NCI-H2196 (cell line): ENCODE data around the gene ACR.
"Not testable (repeated sequence)": the region's sequence is repeated elsewhere in the genome, so short reads cannot be mapped to it uniquely, and the experiment has no call there.

ENCODE experiments used
- DNase-seq: peaks from one replicate; lab custom pipeline; 2025; ENCODE audit not compliant: unreplicated experiment; lab: John Stamatoyannopoulos, UW

Gene ACR

DNA sequence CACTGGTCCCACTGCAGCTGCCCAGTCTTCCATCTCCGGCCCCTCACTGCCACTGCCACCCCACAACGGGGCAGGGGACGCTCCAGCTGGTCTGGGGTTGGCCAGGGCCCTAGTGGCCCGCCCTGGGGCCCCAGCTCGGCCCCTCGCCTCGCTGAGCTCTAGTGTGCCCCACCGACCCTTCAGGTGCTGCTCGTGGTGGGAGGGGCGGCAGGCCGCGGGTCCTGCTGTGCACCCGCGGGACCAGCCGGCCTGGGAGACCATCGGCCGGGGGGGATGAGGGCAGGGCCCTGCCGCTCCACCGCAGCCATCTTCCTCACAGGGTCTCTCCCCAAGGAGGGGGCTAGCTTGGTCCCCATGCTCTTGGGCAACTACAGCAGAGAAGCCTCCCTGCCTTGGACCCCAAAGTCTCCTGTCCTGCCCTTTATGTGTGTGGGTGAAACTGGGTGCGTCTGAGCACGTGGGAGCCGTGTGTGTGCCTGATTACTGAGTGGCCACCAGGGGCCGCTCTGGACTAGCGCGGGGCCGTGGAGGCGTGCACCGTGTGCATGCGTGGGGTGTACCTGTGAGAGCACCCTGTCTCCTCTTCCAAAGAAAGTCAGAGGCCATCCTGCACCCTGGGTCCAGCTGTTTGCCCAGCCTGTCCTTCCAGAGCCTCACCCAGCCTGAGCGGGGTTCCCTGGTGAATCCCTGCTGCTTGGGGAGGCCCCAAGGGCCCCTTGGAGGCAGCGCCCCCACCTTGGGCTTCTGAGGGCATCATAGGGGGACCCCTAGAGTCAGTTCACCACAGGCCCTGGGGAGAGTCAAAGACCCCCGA lies 6.0 kb upstream of the ACR start:
- peak; percentile 15 for DNase-seq

DNA sequence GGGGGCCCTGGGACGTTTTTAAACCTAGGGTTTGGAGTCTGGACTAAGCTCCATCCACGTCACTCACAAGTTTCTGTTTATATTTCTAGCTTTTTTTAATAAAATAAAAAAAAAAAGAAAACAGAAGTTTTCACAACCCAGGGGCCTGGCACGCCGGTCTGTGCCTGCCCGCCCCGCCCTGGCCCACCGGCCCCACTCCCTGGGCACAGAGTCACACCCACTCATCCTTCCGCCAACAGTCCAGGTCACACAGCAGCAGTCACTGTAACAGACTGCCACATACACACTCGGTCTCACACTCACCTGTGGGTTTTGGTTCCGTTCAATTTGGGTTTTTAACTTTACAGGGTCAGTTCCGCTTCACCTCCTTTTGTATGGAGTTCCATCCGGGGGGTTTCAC lies 5.3 kb upstream of the ACR start:
- DNase-seq: no peak

DNA sequence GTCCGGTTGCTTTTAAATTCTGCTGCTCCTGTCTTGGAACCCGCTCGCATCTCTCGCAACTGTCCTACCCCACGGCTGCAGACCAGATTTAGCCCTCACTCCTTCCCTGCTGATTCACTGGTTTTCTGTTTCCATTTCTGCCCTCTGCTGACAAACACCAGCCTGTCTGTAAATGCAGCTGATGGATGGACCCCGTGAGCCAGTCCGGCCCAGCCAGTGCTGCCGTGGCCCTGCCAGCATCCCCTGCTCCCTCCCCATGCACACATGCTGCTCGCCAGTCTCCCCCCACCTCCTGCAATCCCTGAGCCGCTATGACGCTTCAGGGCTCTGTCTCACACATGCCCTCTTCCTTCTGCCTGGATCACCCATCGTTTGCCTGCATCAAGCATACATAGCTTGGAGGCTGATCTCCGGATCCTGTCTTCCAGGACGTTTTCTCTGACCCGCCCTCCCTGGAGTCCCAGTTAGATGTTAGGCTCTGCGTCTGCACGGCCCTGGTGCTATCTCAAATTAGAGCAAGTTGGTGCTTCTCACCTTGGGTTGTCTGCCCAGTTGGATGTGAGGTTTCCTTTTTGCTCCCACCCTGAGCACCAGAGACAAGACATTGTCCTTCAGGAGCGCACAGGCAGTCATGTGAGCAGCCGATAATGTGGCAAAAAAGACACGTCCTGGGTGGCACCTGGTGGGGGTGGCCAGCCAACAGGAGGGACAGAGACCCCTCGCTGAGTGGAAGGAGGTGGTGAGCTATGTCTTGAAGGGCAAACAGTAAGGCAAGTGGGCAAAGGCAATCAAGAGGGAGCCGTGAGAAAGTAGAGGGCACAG lies 4.3 kb upstream of the ACR start:
- no peak for DNase-seq

DNA sequence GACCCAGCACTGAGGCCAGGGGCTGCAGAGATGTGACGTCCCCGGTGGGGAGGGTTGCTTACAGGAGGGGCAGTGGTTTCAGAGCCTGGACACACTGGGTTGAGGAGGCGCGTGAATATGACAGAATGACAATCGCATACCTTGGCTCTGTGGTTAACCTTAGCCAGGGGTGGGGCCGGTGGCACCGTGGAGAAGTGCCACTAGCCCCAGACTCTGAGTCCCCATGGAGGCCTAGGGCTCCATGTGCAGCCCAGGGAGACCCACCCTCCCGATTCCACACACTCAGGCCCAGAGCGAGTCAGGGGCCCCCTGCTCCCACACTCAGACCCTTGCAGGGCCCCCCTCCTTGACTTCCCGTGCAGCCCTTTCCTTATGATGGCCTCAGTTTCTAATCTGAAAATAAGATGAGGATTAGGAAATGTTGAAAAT lies 3.6 kb upstream of the ACR start:
- no peak for DNase-seq

DNA sequence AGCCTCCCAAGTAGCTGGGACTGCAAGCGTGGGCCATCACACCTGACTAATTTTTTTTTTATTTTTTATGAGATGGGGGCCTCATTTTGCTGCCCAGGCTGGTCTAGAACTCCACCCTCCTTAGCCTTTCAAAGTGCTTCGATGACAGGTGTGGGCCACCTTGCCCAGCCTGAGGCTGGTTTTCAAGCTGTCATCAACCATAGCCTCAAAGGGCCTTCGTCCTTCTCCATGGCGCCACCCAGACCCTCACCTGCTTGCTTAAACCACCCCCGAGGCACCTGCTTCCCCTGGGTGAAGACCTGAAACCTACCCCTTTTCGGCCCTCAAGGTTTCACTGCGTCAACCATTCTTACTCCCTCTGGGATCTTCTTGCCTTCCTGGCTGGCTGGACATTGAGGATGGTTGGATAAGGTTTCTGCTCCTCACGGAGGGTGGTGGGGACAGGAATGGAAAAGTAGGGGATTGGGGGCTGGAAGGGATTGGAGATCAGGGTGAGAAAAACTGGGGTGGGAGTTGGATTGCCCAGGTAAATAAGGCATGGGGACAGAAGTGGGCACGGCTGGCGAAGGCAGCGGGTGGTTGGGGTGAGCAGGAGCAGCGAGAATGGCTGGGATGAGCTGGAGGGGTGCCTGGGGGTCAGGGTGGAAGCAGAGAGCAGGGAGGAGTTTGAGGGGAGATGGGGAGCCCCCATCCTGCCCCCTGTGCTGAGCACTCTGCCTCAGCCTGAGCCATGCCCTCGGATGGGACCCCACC lies 2.8 kb upstream of the ACR start:
- no peak for DNase-seq

DNA sequence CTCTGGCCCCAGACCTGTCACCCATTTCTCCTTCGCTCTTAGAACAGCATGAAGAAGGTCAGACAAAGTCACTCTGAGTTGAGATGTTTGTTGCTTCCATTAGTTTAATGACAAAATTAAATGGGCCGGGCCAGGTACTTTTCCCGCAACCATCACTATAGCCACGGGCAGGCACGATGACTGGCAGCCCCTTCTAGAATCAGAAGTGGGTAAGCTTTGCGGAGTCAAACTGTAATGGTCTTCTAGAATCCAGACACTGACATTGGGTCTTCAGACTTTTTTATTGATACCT lies 2.3 kb upstream of the ACR start:
- DNase-seq: no peak

DNA sequence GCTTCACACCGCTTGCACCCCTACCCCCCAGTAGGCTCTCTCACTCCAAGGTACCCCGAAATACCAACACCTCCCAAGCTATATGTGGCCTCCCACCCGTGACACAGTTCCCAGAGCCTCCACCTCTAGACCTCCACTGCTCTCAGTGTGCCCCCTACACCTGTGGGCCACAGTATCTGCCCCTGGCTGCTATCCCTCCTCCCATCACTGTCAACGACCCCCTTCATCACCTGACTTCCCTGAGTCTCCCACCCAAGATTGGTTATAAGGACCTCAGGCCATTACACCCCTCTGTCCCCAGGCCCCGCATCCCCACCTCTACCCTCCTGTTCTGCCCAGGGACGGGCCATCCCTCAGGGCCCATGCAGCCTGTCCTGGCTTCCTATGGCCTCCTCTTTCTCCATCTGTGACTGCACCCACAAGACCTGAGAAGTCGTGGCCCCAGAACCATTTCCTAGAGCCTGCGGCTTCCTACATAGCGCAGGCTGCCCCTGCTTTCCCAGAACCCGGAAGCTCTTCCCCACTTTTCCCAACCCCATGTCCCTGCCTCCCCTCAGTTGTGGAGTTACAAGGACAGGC lies 734 bp downstream of the ACR start:
- DNase-seq: no peak

DNA sequence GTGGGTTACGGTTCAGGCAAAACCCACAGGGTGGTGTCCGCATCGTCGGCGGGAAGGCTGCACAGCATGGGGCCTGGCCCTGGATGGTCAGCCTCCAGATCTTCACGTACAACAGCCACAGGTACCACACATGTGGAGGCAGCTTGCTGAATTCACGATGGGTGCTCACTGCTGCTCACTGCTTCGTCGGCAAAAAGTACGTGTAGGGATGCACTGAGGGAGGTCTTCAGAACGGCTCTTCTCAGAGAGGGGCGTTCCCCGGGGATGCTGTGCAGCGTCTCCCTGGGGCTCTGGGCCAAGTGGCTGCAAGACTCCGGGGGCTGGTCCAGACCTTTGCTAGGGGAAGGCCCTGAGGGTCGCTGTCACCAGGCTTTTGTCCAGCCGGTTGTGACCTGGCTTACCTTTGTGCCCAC lies 1.3 kb downstream of the ACR start:
- no peak for DNase-seq

DNA sequence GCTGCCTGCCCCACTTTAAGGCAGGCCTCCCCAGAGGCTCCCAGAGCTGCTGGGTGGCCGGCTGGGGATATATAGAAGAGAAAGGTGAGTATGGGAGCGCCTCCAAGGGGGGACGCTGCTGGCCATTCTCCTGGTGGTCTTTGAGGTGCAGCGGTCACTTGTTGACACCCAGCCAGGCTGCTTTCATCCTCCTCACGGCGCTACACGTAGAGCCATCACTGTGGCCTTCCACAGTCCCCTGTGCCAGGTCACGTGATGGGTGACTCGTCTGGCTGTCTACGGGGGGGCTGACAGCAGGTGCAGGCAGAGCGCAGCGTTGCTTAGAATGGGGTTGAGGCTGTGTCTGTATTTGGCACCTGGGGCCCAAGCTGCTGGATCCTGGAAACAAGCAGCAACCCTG lies 1.9 kb downstream of the ACR start:
- peak; percentile 38 for DNase-seq

DNA sequence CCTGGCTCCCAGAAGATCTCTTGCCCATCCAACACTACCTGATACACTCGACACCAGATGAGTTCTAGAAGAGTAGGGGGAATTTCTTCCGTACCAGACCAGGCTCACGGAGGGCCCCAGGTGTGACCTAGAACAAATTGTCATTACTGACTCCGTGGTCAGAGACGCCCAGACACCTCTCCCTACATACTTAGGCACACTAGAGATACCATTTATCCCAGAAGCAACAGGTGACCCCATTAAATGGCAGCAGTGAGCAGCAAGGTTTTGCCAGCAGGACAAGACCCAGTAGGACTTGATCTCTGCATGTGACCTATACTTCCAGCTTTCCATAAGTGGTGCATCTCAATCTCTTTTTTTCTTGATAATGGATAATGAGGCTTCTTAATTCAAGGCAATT lies 2.7 kb downstream of the ACR start:
- not testable (repeated sequence) for DNase-seq

DNA sequence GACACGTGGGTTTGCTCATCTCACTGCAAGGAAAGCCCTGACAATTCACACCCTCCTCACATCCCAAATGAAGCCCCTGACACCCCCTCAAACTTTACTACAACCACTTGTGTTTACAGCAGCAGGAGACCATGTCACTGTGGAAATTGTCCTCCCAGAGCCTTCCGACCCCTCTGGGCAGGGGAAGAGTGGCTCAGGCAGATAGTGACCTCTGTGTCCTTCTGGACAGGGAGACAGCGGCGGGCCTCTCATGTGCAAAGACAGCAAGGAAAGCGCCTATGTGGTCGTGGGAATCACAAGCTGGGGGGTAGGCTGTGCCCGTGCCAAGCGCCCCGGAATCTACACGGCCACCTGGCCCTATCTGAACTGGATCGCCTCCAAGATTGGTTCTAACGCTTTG lies 6.4 kb downstream of the ACR start:
- DNase-seq: not testable (repeated sequence)

DNA sequence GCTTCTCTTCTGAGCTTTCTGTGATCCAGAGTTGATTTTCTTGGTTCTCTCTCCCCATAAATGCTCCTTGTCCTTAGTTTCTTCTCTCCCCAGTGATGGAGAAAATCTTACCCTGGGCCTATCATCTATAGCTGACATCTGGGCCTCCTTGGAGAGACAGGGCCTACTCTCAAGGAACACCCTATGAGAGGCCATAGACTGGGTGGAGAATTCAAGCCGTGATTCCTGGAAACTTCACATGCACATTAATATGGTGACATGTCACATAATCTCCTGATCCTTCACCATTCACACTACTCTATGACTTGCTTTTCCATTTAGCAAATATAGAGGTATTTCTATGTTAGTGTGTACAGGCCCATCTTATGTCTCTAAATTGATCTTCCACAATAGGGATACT lies 9.5 kb downstream of the ACR start:
- DNase-seq: not testable (repeated sequence)

DNA sequence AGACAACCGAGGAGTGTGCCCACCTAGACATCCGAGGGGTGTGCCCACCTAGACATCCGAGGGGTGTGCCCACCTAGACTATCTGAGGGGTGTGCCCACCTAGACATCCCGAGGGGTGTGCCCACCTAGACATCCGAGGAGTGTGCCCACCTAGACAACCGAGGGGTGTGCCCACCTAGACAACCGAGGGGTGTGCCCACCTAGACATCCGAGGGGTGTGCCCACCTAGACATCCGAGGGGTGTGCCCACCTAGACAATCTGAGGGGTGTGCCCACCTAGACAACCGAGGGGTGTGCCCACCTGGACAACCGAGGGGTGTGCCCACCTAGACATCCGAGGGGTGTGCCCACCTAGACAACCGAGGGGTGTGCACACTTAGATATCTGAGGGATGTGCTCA lies 10.6 kb downstream of the ACR start:
- not testable (repeated sequence) for DNase-seq

DNA sequence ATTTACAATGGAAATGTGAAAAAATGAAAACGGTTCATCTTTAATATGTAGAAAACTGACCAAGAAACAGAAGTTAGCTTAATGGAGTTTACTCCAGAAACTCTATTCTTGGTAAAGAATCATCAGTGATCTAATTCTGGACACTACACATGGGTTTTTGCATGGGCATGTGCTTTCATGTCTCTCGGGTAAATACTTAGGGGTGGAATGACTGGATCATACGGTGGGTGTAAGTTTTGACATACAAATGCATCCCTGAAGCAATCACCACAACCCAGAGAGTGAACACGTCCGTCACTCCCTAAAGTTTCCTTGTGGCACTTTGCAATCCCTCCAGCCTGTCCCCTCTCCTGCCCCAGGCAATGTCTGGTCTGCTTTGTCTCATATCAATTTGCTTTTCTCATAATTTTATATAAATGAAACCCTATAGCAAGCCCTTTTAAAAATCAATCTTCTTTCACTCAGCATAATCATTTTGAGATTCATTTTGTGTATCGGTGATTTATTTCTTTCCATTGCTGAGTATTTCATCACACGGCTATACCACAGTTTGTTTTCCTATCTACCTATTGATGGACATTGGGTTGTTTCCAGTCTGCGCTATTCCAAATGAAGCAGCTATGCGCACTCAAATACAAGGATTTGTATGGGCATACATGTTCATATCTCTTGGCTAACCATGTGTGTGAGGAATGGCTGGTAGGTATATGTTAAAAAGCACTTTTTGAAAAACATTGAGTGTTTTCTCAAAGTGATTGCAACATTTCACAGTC lies 11.5 kb downstream of the ACR start:
- DNase-seq: not testable (repeated sequence)

DNA sequence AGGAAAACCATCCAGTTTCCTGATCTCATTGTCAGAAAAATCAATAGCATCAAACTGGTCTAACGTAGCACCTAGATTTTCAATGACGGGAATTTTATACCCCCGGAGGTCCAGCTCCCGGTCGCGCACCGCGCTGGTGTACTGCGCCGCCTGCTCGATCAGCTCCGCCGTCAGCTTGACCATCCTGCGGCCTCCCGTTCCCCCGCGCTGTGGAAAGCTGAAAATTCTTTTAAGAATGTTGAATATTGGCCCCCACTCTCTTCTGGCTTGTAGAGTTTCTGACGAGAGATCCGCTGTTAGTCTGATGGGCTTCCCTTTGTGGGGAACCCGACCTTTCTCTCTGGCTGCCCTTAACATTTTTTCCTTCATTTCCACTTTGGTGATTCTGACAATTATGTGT lies 17.2 kb downstream of the ACR start:
- not testable (repeated sequence) for DNase-seq

DNA sequence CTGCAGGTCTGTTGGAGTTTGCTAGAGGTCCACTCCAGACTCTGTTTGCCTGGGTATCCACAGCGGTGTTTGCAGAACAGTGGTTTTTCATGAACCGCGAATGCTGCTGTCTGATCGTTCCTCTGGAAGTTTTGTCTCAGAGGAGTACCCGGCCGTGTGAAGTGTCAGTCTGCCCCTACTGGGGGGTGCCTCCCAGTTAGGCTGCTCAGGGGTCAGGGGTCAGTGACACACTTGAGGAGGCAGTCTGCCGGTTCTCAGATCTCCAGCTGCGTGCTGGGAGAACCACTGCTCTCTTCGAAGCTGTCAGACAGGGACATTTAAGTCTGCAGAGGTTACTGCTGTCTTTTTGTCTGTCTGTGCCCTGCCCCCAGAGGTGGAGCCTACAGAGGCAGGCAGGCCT lies 18.4 kb downstream of the ACR start:
- not testable (repeated sequence) for DNase-seq

DNA sequence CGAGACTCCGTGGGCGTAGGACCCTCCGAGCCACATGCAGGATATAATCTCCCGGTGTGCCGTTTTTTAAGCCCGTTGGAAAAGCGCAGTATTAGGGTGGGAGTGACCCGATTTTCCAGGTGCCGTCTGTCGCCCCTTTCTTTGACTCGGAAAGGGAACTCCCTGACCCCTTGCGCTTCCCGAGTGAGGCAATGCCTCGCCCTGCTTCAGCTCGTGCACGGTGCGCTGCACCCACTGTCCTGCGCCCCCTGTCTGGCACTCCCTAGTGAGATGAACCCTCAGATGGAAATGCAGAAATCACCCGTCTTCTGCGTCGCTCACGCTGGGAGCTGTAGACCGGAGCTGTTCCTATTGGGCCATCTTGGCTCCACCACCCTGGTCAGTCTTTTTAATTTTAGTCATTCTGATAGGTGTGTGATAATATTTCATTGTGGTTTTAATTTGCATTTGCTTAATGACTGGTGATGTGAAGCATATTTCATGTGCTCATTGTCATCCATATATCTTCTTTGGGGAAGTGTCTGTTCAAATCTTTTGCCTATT lies 19.0 kb downstream of the ACR start:
- DNase-seq: not testable (repeated sequence)

DNA sequence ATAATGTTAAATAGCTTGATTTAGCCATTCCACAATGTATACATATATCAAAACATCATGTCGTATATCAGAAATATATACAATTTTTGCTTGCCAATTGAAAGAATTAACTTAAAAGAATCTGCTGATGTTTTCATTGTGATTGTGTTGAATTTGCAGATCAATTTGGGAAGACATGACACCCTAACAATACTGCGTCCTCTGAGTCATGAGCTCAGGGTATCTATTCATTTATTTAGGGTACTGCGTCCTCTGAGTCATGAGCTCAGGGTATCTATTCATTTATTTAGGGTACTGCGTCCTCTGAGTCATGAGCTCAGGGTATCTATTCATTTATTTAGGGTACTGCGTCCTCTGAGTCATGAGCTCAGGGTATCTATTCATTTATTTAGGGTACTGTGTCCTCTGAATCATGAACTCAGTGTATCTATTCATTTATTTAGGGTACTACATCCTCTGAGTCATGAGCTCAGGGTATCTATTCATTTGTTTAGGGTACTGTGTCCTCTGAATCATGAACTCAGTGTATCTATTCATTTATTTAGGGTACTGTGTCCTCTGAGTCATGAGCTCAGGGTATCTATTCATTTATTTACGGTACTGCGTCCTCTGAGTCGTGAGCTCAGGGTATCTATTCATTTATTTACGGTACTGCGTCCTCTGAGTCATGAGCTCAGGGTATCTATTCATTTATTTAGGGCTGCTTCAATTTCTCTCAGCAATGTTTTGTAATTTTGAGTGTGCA lies 21.8 kb downstream of the ACR start:
- peak; percentile 21 for DNase-seq

DNA sequence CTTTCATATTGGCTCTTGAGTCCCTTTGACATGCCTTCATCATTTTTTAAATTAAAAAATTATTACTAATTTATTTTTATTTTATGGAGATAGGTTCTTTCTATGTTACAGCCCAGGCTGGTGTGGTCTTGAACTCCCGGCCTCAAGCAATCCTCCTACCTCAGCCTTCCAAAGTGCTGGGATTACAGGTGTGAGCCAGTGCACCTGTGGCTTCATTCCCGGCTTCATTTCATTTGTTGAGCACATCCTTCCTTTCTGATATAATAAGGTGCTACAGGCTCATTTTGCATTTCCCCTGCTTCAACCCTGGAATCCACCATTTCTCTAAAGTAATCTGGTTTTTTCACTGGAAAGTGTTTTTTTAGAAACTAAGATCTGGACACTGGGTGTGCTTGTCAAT lies 23.8 kb downstream of the ACR start:
- not testable (repeated sequence) for DNase-seq

DNA sequence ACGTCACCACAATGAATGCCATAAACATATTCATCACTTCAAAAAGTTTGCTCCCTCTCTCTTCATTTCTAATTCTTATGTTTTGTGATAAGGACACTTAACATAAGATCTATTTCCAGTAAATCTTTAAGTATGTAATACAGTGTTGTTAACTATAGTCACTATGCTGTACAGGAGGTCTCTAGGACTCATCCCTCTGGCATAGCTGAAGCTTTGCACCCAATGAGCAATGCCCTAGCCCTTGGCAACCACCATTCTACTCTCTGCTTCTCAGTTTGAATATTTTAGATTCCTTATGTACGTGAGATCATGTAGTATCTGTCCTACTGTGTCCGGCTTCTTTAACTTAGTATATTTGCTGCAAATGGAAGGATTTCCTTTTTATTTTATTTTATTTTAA lies 26.3 kb downstream of the ACR start:
- not testable (repeated sequence) for DNase-seq
